HUES64 (cell line): ENCODE results near the gene FBXL7.
"Not testable (repeated sequence)": the region's sequence is repeated elsewhere in the genome, so short reads cannot be mapped to it uniquely, and the experiment has no call there.

ENCODE experiments used
- H3K27ac ChIP-seq: 2 replicates; pipeline ENCODE4 v1.7.0; 2013; ENCODE audit warnings: low read depth, low read length, inconsistent platforms
- H3K27me3 ChIP-seq: 2 replicates; pipeline ENCODE4 v1.6.1; 2013; ENCODE audit warnings: mild to moderate bottlenecking, low read length; ENCODE audit not compliant: insufficient read depth
- H3K36me3 ChIP-seq: 2 replicates; pipeline ENCODE4 v1.6.1; 2013; ENCODE audit warnings: mild to moderate bottlenecking, low read length; ENCODE audit not compliant: insufficient read depth
- H3K4me1 ChIP-seq: 2 replicates; pipeline ENCODE4 v1.6.1; 2013; ENCODE audit warnings: mild to moderate bottlenecking, low read length, moderate library complexity; ENCODE audit not compliant: insufficient read depth
- H3K4me3 ChIP-seq: 2 replicates; pipeline ENCODE4 v1.5.1; 2013; ENCODE audit warnings: mild to moderate bottlenecking, low read length, moderate library complexity
- H3K9ac ChIP-seq: 2 replicates; pipeline ENCODE4 v1.6.1; 2013; ENCODE audit warnings: mild to moderate bottlenecking, low read depth, low read length
- H3K9me3 ChIP-seq: 2 replicates; pipeline ENCODE4 v1.6.1; 2013; ENCODE audit warnings: low read depth, low read length; ENCODE audit not compliant: insufficient read depth
- WGBS: fragments of 150-250, 120-280 bp; methylation state at CpG from one replicate; pipeline ENCODE4 v1.1.7; 2013; ENCODE audit warnings: missing lambda C conversion rate; 5-methylcytosine and 5-hydroxymethylcytosine counted together

FBXL7 gene

GRCh38 chr5:15837551-15838289 lies 337.7 kb downstream of the FBXL7 start:
- H3K9ac ChIP-seq: no peak overlapping the region
- H3K27me3 ChIP-seq: no peaks in the 10 kb centered on the region
- WGBS: 93% methylated on average over 2 of the region's 2 CpGs
- H3K9me3 ChIP-seq: peaks cover 21% of the 10 kb centered on the region
- H3K4me1 ChIP-seq: peaks cover 17% of the 10 kb centered on the region
- H3K27ac ChIP-seq: no peak overlapping the region
- H3K4me3 ChIP-seq: no peak overlapping the region
- H3K36me3 ChIP-seq: no peaks in the 10 kb centered on the region

DNA sequence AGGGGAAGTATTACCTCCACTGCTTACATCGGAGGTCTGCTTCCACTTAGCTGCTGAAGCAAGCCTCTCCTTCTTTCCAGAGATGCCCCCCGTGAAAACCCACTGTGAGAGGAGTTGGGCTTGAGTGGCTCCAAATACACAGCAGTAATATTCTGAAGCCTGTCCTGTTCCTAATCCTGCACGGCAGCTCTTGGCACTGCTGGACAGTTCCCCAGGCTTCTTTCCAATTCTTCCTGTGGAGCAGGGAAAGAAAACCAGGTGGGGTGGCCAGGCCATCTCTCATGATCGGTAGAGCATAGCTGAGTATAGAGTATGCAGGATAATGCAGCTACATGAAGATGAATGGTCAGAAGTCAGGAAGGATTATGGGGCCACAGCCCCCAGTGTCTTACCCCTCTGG lies 344.3 kb downstream of the FBXL7 start:
- Histone ChIP-seq H3K4me3 (no peak overlapping the region), H3K4me1 (no peaks in the 10 kb centered on the region), H3K27me3 (no peaks in the 10 kb centered on the region), H3K9me3 (peaks cover 22% of the 10 kb centered on the region), H3K36me3 (no peaks in the 10 kb centered on the region), H3K27ac (no peak overlapping the region), H3K9ac (no peak overlapping the region)
- 91% methylated on average over 4 of the region's 4 CpGs for WGBS

GRCh38 chr5:15844871-15845270 lies 344.9 kb downstream of the FBXL7 start:
- Histone ChIP-seq H3K4me1 (no peaks in the 10 kb centered on the region), H3K36me3 (no peaks in the 10 kb centered on the region), H3K4me3 (no peak overlapping the region), H3K9me3 (peaks cover 22% of the 10 kb centered on the region), H3K9ac (no peak overlapping the region), H3K27ac (no peak overlapping the region), H3K27me3 (no peaks in the 10 kb centered on the region)
- WGBS: 96% methylated on average over 3 of the region's 3 CpGs

DNA sequence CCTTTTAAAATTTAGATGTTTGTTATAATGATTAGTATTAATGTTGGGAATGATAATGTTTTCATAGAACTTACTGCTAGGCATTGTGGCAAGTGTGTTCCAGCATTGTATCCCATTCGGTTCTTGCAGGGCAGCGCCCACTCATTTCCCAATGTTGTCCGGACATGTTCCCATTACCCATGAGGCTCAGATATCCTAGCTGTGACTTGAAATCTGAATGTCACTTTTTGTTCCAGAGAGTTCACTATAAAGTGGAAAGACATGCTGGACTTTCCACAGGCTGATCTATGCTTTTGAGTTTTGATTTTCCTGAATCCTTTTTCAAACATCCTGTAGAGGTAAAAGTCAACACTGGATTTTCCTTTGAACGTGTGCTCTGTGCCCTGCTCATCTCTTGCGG lies 350.6 kb downstream of the FBXL7 start:
- Histone ChIP-seq H3K27ac (no peak overlapping the region), H3K9ac (no peak overlapping the region), H3K36me3 (no peaks in the 10 kb centered on the region), H3K27me3 (no peaks in the 10 kb centered on the region), H3K4me3 (no peak overlapping the region), H3K4me1 (no peaks in the 10 kb centered on the region), H3K9me3 (no peaks in the 10 kb centered on the region)
- WGBS: 93% methylated on average over 5 of the region's 5 CpGs

DNA sequence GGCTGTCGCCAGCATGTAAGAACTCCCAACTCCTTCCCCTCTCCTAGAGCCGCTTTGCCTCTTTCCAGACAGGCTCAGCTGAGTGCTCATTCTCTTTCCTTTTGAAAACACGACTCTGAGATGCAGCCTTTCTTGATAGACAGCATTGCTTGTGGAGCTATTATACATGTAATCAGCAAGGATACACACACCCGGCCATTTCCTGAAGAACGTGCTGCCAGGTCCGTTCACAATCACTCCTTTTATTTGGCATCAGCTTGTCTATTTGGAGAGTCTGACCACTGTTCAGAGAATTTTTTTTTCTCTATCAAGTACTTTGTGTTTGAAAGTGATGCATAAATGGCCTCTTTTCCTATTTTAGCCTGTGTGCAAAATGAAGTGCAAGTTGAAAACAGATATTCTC lies 351.0 kb downstream of the FBXL7 start:
- Histone ChIP-seq H3K9ac (no peak overlapping the region), H3K9me3 (no peaks in the 10 kb centered on the region), H3K27ac (no peak overlapping the region), H3K36me3 (no peaks in the 10 kb centered on the region), H3K27me3 (no peaks in the 10 kb centered on the region), H3K4me1 (no peaks in the 10 kb centered on the region), H3K4me3 (no peak overlapping the region)
- WGBS: 83% methylated on average over 6 of the region's 6 CpGs

- 100% methylated on average over 3 of the region's 3 CpGs for WGBS
- no peaks in the 10 kb centered on the region for H3K27me3 ChIP-seq
- H3K4me3 ChIP-seq: no peak overlapping the region
- H3K9ac ChIP-seq: no peak overlapping the region
- H3K4me1 ChIP-seq: no peaks in the 10 kb centered on the region
- no peaks in the 10 kb centered on the region for H3K9me3 ChIP-seq
- H3K36me3 ChIP-seq: no peaks in the 10 kb centered on the region
- no peak overlapping the region for H3K27ac ChIP-seq
Observed at GRCh38 chr5:15852217-15852616, 352.2 kb downstream of the FBXL7 start.

DNA sequence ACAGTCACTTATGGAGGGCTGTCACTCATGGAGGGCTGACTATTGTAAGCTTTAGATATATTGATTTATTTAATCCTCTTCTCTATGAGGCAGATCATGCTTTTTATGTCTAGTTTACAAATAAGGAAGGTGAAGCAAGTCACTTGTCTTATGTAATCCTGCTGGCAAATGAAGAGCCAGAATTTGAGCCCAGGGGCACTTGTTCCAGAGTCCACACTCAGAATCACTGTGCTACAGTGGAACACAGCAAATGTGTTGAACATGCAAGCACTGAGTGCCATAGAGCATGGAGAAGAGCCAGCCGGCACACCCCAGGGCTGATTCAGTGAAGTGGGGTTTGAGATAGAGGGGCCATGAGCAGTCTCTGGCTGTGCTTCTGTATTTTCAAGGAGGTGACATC lies 353.0 kb downstream of the FBXL7 start:
- H3K36me3 ChIP-seq: no peaks in the 10 kb centered on the region
- no peak overlapping the region for H3K4me3 ChIP-seq
- no peaks in the 10 kb centered on the region for H3K27me3 ChIP-seq
- H3K27ac ChIP-seq: no peak overlapping the region
- no peaks in the 10 kb centered on the region for H3K9me3 ChIP-seq
- H3K4me1 ChIP-seq: no peaks in the 10 kb centered on the region
- H3K9ac ChIP-seq: no peak overlapping the region
- 92% methylated on average over 1 of the region's 1 CpG for WGBS

GRCh38 chr5:15858326-15858725 lies 358.3 kb downstream of the FBXL7 start:
- WGBS: 83% methylated on average over 1 of the region's 1 CpG
- Histone ChIP-seq H3K36me3 (no peaks in the 10 kb centered on the region), H3K9me3 (no peaks in the 10 kb centered on the region), H3K9ac (no peak overlapping the region), H3K27ac (no peak overlapping the region), H3K4me3 (no peak overlapping the region), H3K4me1 (no peaks in the 10 kb centered on the region), H3K27me3 (no peaks in the 10 kb centered on the region)

DNA sequence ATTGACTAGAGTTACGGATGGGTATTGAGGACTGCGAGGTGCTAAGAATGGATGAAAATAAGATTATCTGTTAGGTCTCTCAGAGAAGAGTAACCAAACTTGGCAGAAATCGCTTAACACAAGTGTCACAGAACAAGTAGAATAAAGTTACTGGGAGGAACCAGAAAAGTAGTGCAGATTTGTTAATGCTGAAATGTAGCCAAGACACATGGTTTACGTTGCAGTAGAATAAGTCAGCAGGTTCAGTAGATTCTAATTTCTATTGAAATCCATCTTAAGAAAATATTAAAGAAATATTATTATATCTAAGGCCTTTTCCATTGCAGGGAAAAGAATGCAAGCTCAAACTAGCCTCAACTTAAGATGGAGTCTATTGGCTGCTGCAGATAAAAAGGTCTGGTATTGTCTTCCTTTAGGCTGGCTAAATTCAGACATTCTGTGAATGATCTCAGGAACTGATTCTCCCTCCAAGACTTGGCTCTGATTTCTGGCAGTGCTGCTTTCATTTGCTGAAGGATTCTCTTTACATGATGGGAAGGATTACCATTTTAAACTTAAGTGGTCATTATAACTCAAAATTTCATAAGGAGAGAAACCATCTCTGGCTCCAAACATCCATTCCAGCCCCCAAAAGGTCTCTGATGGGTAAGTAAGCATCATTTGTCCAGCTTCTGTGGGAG lies 364.7 kb downstream of the FBXL7 start:
- H3K27ac ChIP-seq: no peak overlapping the region
- H3K27me3 ChIP-seq: no peaks in the 10 kb centered on the region
- no peaks in the 10 kb centered on the region for H3K36me3 ChIP-seq
- no peaks in the 10 kb centered on the region for H3K4me1 ChIP-seq
- H3K4me3 ChIP-seq: no peak overlapping the region
- no peaks in the 10 kb centered on the region for H3K9me3 ChIP-seq
- no peak overlapping the region for H3K9ac ChIP-seq
- 92% methylated on average over 4 of the region's 4 CpGs for WGBS

- WGBS: 86% methylated on average over 1 of the region's 1 CpG
- H3K4me1 ChIP-seq, H3K27me3 ChIP-seq, H3K27ac ChIP-seq, H3K4me3 ChIP-seq, H3K36me3 ChIP-seq, H3K9ac ChIP-seq, H3K9me3 ChIP-seq: not testable (repeated sequence)
Observed at GRCh38 chr5:15872259-15872658, 372.3 kb downstream of the FBXL7 start.

- no peak overlapping the region for H3K4me3 ChIP-seq
- no peak overlapping the region for H3K27ac ChIP-seq
- 78% methylated on average over 4 of the region's 5 CpGs for WGBS
- no peak overlapping the region for H3K9ac ChIP-seq
- H3K36me3 ChIP-seq: no peaks in the 10 kb centered on the region
- H3K27me3 ChIP-seq: no peaks in the 10 kb centered on the region
- H3K9me3 ChIP-seq: no peaks in the 10 kb centered on the region
- no peaks in the 10 kb centered on the region for H3K4me1 ChIP-seq
Observed at GRCh38 chr5:15877914-15878313, 377.9 kb downstream of the FBXL7 start.
